ENCODE data around the gene RNLS.

The RNLS gene

GRCh38 chr10:88553116-88553752, 29.9 kb downstream of the RNLS start:
- DNase-seq (ENCODE audit: low read depth, low spot score): peak; percentile 43

- no peak for DNase-seq (ENCODE audit: low read depth, low spot score)
Observed at GRCh38 chr10:88551246-88551645, 31.9 kb downstream of the RNLS start.

GRCh38 chr10:88546497-88546896, 36.6 kb downstream of the RNLS start:
- no peak for DNase-seq (ENCODE audit: low read depth, low spot score)

DNA sequence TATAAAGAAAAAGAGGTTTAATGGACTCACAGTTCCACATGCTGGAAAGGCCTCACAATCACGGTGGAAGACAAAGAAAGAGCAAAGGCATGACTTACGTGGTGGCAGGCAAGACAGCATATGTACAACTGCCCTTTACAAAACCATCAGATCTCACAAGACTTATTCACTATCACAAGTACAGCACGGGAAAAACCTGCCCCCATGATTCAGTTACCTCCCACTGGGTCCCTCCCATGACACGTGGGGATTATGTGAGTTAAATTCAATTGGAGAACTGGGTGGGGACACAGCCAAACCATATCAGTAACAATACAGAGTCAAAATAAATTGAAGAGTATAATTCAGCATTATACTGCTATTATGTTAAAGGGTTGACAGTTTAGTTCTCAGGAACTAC, 37.8 kb downstream of the RNLS start:
- DNase-seq (ENCODE audit: low read depth, low spot score): no peak

GRCh38 chr10:88544140-88544870, 38.8 kb downstream of the RNLS start:
- DNase-seq (ENCODE audit: low read depth, low spot score): no peak

- no peak for DNase-seq (ENCODE audit: low read depth, low spot score)
Observed at GRCh38 chr10:88542522-88542921, 40.6 kb downstream of the RNLS start.

GRCh38 chr10:88541116-88541626, 41.9 kb downstream of the RNLS start:
- DNase-seq (ENCODE audit: low read depth, low spot score): peak; percentile 46

- no peak for DNase-seq (ENCODE audit: low read depth, low spot score)
Observed at GRCh38 chr10:88540351-88540750, 42.8 kb downstream of the RNLS start.

DNA sequence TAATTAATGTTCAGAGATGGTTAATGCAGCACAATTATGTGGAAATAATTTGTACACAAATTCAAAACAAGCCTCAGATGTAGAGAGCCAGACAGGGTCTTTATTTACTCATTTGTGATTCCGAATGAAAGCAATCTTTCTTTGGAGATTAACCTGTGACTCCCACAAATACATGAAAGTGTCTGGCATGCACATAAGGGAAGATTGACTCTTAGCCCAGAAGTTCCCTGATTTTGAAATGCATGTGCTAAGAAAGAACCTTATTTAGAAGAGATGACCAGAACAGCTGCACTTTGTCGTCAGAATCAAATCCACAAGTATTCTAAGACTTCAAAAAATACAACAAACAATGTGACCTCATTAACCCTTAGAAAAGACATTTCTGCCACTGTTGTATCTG, 45.1 kb downstream of the RNLS start:
- DNase-seq (ENCODE audit: low read depth, low spot score): no peak

- no peak for DNase-seq (ENCODE audit: low read depth, low spot score)
Observed at GRCh38 chr10:88537322-88537721, 45.8 kb downstream of the RNLS start.

DNA sequence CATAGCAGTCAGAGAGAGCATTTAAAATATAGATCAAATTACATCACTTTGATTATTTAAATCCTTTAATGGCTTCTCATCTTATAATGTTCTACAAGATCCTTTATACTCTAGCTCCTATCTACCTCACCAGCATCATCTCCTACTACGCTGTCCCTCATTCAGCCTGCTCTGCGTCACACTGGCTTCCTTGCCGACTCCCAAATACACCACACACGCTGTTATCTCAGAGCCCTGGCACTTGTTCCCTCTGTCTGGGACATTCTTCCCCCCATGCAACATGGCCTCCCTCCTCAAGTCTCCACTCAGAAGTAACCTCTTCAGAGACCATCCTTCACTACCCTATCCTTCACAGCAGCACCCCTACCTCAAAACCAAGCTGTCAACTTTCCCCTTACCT, 46.7 kb downstream of the RNLS start:
- no peak for DNase-seq (ENCODE audit: low read depth, low spot score)

- DNase-seq (ENCODE audit: low read depth, low spot score): no peak
Observed at GRCh38 chr10:88534072-88534665, 48.9 kb downstream of the RNLS start.

GRCh38 chr10:88531392-88532052, 51.6 kb downstream of the RNLS start:
- no peak for DNase-seq (ENCODE audit: low read depth, low spot score)

- DNase-seq (ENCODE audit: low read depth, low spot score): no peak
Observed at GRCh38 chr10:88530629-88531391, 52.3 kb downstream of the RNLS start.

- DNase-seq (ENCODE audit: low read depth, low spot score): no peak
Observed at GRCh38 chr10:88530093-88530492, 53.0 kb downstream of the RNLS start.

GRCh38 chr10:88528806-88529570, 54.1 kb downstream of the RNLS start:
- no peak for DNase-seq (ENCODE audit: low read depth, low spot score)

DNA sequence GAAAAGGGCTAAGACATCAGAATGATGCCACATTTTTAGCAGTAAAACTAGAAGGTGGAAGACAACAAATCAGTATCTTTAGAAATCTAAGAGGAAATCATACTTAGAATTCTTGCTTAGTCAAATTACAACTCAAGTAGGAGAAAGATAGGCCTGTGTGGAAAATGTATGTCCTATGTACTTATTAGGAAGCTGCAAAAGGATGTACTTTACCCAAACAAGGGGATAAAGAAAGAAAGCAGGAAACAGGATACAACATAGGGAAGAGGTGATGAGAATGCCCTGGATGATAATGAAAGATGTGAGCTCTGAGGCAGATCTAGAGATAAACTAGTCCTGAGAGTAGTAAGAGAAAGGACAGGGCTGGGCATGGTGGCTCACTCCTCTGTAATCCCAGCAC, 54.9 kb downstream of the RNLS start:
- no peak for DNase-seq (ENCODE audit: low read depth, low spot score)

- DNase-seq (ENCODE audit: low read depth, low spot score): no peak
Observed at GRCh38 chr10:88527245-88527644, 55.9 kb downstream of the RNLS start.

- DNase-seq (ENCODE audit: low read depth, low spot score): no peak
Observed at GRCh38 chr10:88526501-88527105, 56.5 kb downstream of the RNLS start.

DNA sequence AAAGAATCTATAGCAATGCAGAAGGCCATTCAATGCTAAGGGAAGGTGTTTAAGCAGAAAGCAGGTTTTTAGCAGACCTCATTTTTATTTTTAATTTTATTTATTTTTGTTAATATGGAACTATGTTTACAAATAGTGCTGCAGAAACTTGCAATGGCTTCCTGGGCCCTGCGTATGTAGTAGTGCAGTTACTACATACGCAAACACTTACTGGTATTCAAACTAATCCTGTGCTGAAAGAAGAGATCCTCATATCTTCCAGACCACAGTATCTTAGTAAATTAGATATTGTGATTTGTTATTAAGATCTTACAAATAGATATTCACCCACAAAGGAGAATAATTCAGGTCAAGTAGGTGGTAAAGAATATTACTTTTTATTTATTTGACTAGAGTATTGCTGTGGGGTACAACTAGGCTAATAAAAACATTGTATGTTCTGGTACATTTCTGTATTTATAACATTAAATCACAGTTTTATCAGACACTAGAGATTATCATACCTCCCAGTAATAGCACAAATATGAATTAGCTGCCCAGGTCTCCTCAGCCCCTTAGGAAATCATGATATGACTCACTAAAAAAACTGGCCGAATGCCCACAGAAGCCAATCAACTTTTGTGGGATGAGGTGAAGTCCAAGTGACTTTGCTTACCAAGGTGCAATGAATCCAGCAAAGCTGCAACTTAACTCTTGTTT, 57.6 kb downstream of the RNLS start:
- peak; percentile 36 for DNase-seq (ENCODE audit: low read depth, low spot score)
